Spleen (tissue), 11 donors: ENCODE results near the gene TFF1. TPM values are rescaled to one million over a fixed set of nuclear protein-coding genes. Genes with fewer than 3 reads are reported as not detected.

Experiments used
- DNase-seq: peaks from one replicate; pipeline ENCODE4 v3.0.0-alpha.2; 2020
- H3K27ac ChIP-seq, 8 donors: fragments of 200-600 bp; sonication (generic) in 7 of 8; 1 replicate in 4 of 8; 2 replicates in 4 of 8; pipeline versions ENCODE4 v1.5.0 to v1.8.0; 2016 to 2021; ENCODE audit warnings: inconsistent platforms in 4 of 8, mild to moderate bottlenecking in 4 of 8, moderate library complexity in 1 of 8
- H3K27me3 ChIP-seq, 7 donors: fragments of 200-600 bp; sonication (generic) in 6 of 7; replicated peaks in 1 of 7; 1 replicate in 4 of 7; 2 replicates in 3 of 7; pipeline versions ENCODE4 v1.5.0 to v1.8.0; 2016 to 2021; ENCODE audit warnings: inconsistent platforms in 3 of 7, mild to moderate bottlenecking in 1 of 7
- H3K36me3 ChIP-seq, 6 donors: fragments of 200-600 bp; sonication (generic) in 5 of 6; 1 replicate in 4 of 6; 2 replicates in 2 of 6; pipeline versions ENCODE4 v1.5.0 to v1.8.0; 2016 to 2021; ENCODE audit warnings: inconsistent platforms in 2 of 6
- H3K4me1 ChIP-seq, 6 donors: fragments of 200-600 bp; sonication (generic) in 5 of 6; 1 replicate in 3 of 6; 2 replicates in 3 of 6; pipeline versions ENCODE4 v1.5.0 to v1.8.0; 2016 to 2021; ENCODE audit warnings: inconsistent platforms in 3 of 6
- H3K4me3 ChIP-seq, 8 donors: fragments of 200-600 bp; sonication (generic) in 7 of 8; 1 replicate in 4 of 8; 2 replicates in 4 of 8; pipeline versions ENCODE4 v1.5.0 to v1.8.0; 2016 to 2021; ENCODE audit warnings: inconsistent platforms in 4 of 8, mild to moderate bottlenecking in 4 of 8, moderate library complexity in 2 of 8
- H3K9me3 ChIP-seq, 8 donors: fragments of 200-600 bp; sonication (generic) in 7 of 8; 1 replicate in 4 of 8; 2 replicates in 4 of 8; pipeline versions ENCODE4 v1.5.0 to v1.8.0; 2016 to 2021; ENCODE audit warnings: inconsistent platforms in 4 of 8
- POLR2A ChIP-seq, 3 donors: fragments of 450-650 bp; IDR thresholded peaks; one replicate each; pipeline ENCODE4 v1.5.1; 2017; ENCODE audit warnings: antibody characterized with exemption in 3 of 3, mild to moderate bottlenecking in 1 of 3
- POLR2AphosphoS5 ChIP-seq, 3 donors: sonication (generic); formaldehyde crosslinking; IDR thresholded peaks; one replicate each; pipeline ENCODE4 v1.5.1; 2017; ENCODE audit warnings: antibody characterized with exemption in 3 of 3
- WGBS, 5 donors: extraction: QIAGEN DNeasy Blood & Tissue Kit in 3 of 5; methylation state at CpG; one replicate each; pipeline versions ENCODE4 v1.1.5 to v1.1.7; 2013 to 2018; 5-methylcytosine and 5-hydroxymethylcytosine counted together
- intact Hi-C: fragments of 100-400 bp; cut with DNase I; formaldehyde crosslinking; loops from one replicate; pipeline ENCODE4 v1.15.0; 2023; ENCODE audit warnings: low total_unique reads
- polyA plus RNA-seq, 3 donors: library from polyadenylated mRNA; stranded (reverse); fragments of 200-250 nt; gene quantifications; one replicate each; pipeline ENCODE4 v1.2.1, GENCODE V29; 2013
- total RNA-seq, 7 donors: library from RNA; depleted of rRNA in 3 of 7; stranded (reverse); fragments of >200 nt in 3 of 7; fragmentation: NEBNext Ultra II Directional in 4 of 7; extraction: Animal tissue kit (Norgen Biotek cat#: 25700) in 4 of 7; gene quantifications; one replicate each; pipeline versions ENCODE4 v1.1.0 to v1.2.1, GENCODE V29; 2016 to 2021
- TF ChIP-seq, protein P1 (sequence below), 11 experiments: fragments of 200-600 bp in 7 of 11; fragments of 450-650 bp in 4 of 11; sonication (generic) in 4 of 11; IDR thresholded peaks in 8 of 11; conservative IDR thresholded peaks in 3 of 11; 1 replicate in 7 of 11; 2 replicates in 4 of 11; pipeline versions ENCODE4 v1.4.0 to v1.8.0; 2016 to 2021; ENCODE audit warnings: antibody characterized with exemption in 11 of 11, inconsistent platforms in 4 of 11, mild to moderate bottlenecking in 1 of 11
- donor health status: healthy with polysubstance abuse.
- donor health status: DM: no; HTN: no; CAD: no; lungs with moderate emphysema.
- donor health status: DM: no; HTN: no; CAD: no.
- donor health status: Bipolar disorder and iron deficiency.
- donor health status: healthy.
- donor health status: DM: no; HTN: no; CAD: no.
- donor health status: DM: yes; HTN: yes; CAD: no.

TFF1 gene
- total and polyA plus RNA-seq, 10 donors: not detected

DNA sequence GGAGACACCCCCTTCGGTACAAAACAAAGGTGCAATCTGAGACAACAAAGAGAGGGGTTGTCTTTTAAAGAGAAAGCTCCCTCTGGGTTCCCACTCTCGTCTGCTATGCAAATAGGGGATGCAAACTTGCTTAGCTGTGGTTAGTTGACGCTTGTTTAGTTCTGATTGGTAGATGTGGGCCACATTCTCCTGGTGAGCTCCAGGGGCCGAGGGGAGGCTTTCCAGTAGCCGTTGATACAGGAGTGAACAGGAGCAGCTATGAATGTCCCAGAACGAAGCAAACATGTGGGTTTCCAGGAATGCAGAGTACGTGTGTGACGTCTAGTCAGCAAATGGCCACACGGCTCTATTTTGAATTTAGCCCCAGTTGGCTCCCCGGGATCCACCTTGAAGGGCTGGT lies 30.3 kb downstream of the TFF1 start:
- H3K27ac ChIP-seq: no peak overlapping the region
- intact Hi-C loops: no loop called here
- WGBS, 5 donors: 43 to 64% (median 57%) methylated on average over 9 to 10 of the region's 10 CpGs
- peaks cover 0 to 24% (median 4%) of the 10 kb centered on the region in 7 donors for H3K27me3 ChIP-seq
- DNase-seq: peak; percentile 25
- TF ChIP-seq, protein P1, sequence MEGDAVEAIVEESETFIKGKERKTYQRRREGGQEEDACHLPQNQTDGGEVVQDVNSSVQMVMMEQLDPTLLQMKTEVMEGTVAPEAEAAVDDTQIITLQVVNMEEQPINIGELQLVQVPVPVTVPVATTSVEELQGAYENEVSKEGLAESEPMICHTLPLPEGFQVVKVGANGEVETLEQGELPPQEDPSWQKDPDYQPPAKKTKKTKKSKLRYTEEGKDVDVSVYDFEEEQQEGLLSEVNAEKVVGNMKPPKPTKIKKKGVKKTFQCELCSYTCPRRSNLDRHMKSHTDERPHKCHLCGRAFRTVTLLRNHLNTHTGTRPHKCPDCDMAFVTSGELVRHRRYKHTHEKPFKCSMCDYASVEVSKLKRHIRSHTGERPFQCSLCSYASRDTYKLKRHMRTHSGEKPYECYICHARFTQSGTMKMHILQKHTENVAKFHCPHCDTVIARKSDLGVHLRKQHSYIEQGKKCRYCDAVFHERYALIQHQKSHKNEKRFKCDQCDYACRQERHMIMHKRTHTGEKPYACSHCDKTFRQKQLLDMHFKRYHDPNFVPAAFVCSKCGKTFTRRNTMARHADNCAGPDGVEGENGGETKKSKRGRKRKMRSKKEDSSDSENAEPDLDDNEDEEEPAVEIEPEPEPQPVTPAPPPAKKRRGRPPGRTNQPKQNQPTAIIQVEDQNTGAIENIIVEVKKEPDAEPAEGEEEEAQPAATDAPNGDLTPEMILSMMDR (IDR thresholded peaks at IDR 0.05 in 8 of 11, conservative IDR thresholded peaks at IDR 0.05 in 3 of 11): no peak
- TF ChIP-seq POLR2AphosphoS5 (IDR thresholded peaks at IDR 0.05): no peak
- TF ChIP-seq POLR2A (IDR thresholded peaks at IDR 0.05): no peak
- no peak overlapping the region for H3K4me3 ChIP-seq
- H3K36me3 ChIP-seq: no peaks in the 10 kb centered on the region
- peaks cover 0 to 14% (median 9%) of the 10 kb centered on the region in 6 donors for H3K4me1 ChIP-seq
- peaks cover 0 to 17% (median 13%) of the 10 kb centered on the region in 8 donors for H3K9me3 ChIP-seq

DNA sequence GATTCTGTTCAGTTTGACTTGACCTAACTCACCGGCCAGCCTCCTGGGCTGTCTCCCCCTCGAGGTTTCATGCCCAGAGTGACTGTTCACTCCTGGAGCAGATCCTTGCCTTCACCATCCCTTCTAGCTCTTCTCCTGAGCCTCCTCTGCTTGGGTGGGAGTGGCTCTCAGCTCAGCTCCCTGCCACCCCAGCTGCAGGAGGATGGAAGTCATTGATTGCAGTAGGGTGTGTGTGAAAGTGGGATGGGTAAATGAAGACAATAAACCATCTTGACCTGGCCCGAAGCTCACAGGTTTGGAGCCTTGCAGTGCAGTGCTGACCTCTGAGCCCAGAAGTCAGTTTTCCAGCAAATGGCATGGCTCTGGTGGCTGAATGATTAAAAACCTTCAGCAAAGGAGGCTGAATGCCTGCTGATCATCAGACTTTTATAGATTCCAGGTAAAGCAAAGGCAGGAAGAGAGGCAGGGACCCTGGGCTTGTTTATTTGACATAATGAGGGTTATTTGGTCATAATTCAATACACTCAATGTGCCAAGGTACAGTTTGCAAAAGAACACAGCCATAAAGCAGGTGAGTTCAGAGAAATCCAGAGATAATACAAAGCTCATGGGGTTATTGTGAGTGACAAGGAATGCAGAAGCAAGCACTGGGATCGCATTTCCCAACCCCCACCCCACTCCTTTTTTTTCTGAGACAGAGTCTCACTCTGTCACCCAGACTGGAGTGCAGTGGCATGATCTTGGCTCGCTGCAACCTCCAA lies 33.6 kb downstream of the TFF1 start:
- H3K27ac ChIP-seq: no peak overlapping the region
- 78 to 86% (median 80%) methylated on average over 5 of the region's 5 CpGs for WGBS, 5 donors
- TF ChIP-seq POLR2A (IDR thresholded peaks at IDR 0.05): no peak
- TF ChIP-seq, protein P1 (IDR thresholded peaks at IDR 0.05 in 8 of 11, conservative IDR thresholded peaks at IDR 0.05 in 3 of 11): no peak
- no peak for TF ChIP-seq POLR2AphosphoS5 (IDR thresholded peaks at IDR 0.05)
- DNase-seq: peak; percentile 2
- peaks cover 0 to 18% (median 14%) of the 10 kb centered on the region in 8 donors for H3K9me3 ChIP-seq
- intact Hi-C loops: no loop called here
- no peak overlapping the region for H3K4me3 ChIP-seq
- peaks cover 0 to 24% (median 4%) of the 10 kb centered on the region in 7 donors for H3K27me3 ChIP-seq
- H3K36me3 ChIP-seq: no peaks in the 10 kb centered on the region
- H3K4me1 ChIP-seq: peaks cover 0 to 5% (median 2%) of the 10 kb centered on the region in 6 donors

DNA sequence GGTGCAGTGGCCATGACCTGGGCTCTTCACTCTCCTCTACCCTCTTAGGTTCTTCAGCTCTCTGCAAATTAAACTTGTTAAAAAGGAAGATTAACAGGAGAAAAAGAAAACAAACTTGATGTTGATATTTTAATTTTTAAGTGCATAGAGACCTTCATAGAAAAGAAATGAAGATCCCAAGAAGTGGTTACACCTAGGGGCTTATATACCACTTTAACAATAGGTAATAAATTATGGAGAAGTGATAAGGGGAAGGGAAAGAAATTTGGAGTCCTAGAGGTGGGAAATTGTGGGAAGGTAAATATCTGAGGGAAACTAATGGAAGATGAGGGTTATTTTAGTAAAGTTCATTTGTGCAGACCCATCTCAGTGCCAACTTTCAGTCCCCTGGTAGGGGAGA lies 34.7 kb downstream of the TFF1 start:
- intact Hi-C loops: no loop called here
- H3K4me3 ChIP-seq: no peak overlapping the region
- H3K4me1 ChIP-seq: no peaks in the 10 kb centered on the region
- peaks cover 0 to 24% (median 4%) of the 10 kb centered on the region in 7 donors for H3K27me3 ChIP-seq
- DNase-seq: no peak
- H3K27ac ChIP-seq: no peak overlapping the region
- no peaks in the 10 kb centered on the region for H3K36me3 ChIP-seq
- TF ChIP-seq POLR2AphosphoS5 (IDR thresholded peaks at IDR 0.05): no peak
- no peak for TF ChIP-seq POLR2A (IDR thresholded peaks at IDR 0.05)
- TF ChIP-seq, protein P1 (IDR thresholded peaks at IDR 0.05 in 8 of 11, conservative IDR thresholded peaks at IDR 0.05 in 3 of 11): no peak
- peaks cover 0 to 18% (median 14%) of the 10 kb centered on the region in 8 donors for H3K9me3 ChIP-seq
